Immature natural killer cell (primary cell): Measurements from ENCODE around the gene QKI. TPM values are rescaled to one million over a fixed set of nuclear protein-coding genes. Genes with fewer than 3 reads are reported as not detected.
"Not testable (repeated sequence)": the region's sequence is repeated elsewhere in the genome, so short reads cannot be mapped to it uniquely, and the experiment has no call there.

ENCODE experiments used
- DNase-seq, 3 donors: peaks; one replicate each; pipeline ENCODE4 v3.0.0; 2022; ENCODE audit warnings: mixed read lengths in 1 of 3
- H3K27ac Mint-ChIP-seq, 6 donors: one replicate each; pipeline ENCODE4 v1.8.0; 2020; ENCODE audit warnings: mixed read lengths in 6 of 6, mild to moderate bottlenecking in 5 of 6, inconsistent platforms in 4 of 6, moderate library complexity in 3 of 6
- H3K27me3 Mint-ChIP-seq, 3 donors: one replicate each; pipeline ENCODE4 v1.8.0; 2020 to 2021; ENCODE audit warnings: low read depth in 3 of 3, mild to moderate bottlenecking in 3 of 3, mixed read lengths in 3 of 3, moderate library complexity in 3 of 3, inconsistent platforms in 1 of 3
- H3K36me3 Mint-ChIP-seq, 3 donors: one replicate each; pipeline ENCODE4 v1.8.0; 2020; ENCODE audit warnings: mixed read lengths in 3 of 3, inconsistent platforms in 2 of 3, mild to moderate bottlenecking in 2 of 3
- H3K4me1 Mint-ChIP-seq, 2 donors: one replicate each; pipeline ENCODE4 v1.8.0; 2020; ENCODE audit warnings: inconsistent platforms in 2 of 2, mild to moderate bottlenecking in 2 of 2, mixed read lengths in 2 of 2, moderate library complexity in 1 of 2
- H3K4me3 Mint-ChIP-seq, 5 donors: one replicate each; pipeline ENCODE4 v1.8.0; 2020; ENCODE audit warnings: mild to moderate bottlenecking in 5 of 5, mixed read lengths in 5 of 5, inconsistent platforms in 3 of 5, moderate library complexity in 3 of 5
- H3K9me3 Mint-ChIP-seq, 6 donors: one replicate each; pipeline ENCODE4 v1.8.0; 2020; ENCODE audit warnings: mild to moderate bottlenecking in 6 of 6, mixed read lengths in 6 of 6, inconsistent platforms in 4 of 6, moderate library complexity in 3 of 6
- polyA plus RNA-seq, 3 donors: library from polyadenylated mRNA; unstranded; fragments of 300-500 nt; fragmentation: Illumina TruSeq; gene quantifications; one replicate each; pipeline ENCODE4 v1.2.3, GENCODE V29; 2021

QKI gene
- polyA plus RNA-seq, 3 donors from 2014 or later: 12.3 to 29.1 (median 21.1) TPM

DNA sequence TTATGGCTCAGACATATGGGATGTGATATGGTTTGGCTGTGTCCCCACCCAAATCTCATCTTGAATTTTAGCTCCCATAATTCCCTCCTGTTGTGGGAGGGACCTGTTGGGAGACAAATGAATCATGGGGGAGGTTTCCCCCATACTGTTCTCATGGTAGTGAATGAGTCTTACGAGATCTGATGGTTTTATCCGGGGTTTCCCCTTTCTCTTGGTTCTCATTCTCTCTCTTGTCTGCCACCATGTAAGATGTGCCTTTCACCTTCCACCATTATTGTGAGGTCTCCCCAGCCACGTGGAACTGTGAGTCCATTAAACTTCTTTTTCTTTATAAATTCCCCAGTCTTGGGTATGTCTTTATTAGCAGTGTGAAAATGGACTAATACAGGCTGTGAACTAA, 31.1 kb upstream of the QKI start:
- H3K27me3 Mint-ChIP-seq: peaks cover 4 to 12% (median 5%) of the 10 kb centered on the region in 3 donors
- H3K27ac Mint-ChIP-seq, H3K9me3 Mint-ChIP-seq, H3K36me3 Mint-ChIP-seq, H3K4me1 Mint-ChIP-seq, H3K4me3 Mint-ChIP-seq, DNase-seq: not testable (repeated sequence)

- DNase-seq: no peak
- no peaks in the 10 kb centered on the region for H3K36me3 Mint-ChIP-seq
- peaks cover 4 to 12% (median 5%) of the 10 kb centered on the region in 3 donors for H3K27me3 Mint-ChIP-seq
- H3K27ac Mint-ChIP-seq: no peak overlapping the region
- no peak overlapping the region for H3K4me3 Mint-ChIP-seq
- no peaks in the 10 kb centered on the region for H3K4me1 Mint-ChIP-seq
- peaks cover 0 to 2% (median 0%) of the 10 kb centered on the region in 6 donors for H3K9me3 Mint-ChIP-seq
Observed at GRCh38 chr6:163383912-163384311, 30.6 kb upstream of the QKI start.

- no peaks in the 10 kb centered on the region for H3K36me3 Mint-ChIP-seq
- no peak for DNase-seq
- no peak overlapping the region for H3K27ac Mint-ChIP-seq
- H3K4me1 Mint-ChIP-seq: no peaks in the 10 kb centered on the region
- H3K4me3 Mint-ChIP-seq: no peak overlapping the region
- H3K9me3 Mint-ChIP-seq: peaks cover 0 to 2% (median 0%) of the 10 kb centered on the region in 6 donors
- H3K27me3 Mint-ChIP-seq: peaks cover 4 to 11% (median 5%) of the 10 kb centered on the region in 3 donors
Observed at GRCh38 chr6:163384510-163384909, 30.0 kb upstream of the QKI start.

GRCh38 chr6:163385503-163385902, 29.0 kb upstream of the QKI start:
- not testable (repeated sequence) for H3K36me3 Mint-ChIP-seq, H3K4me1 Mint-ChIP-seq, DNase-seq, H3K4me3 Mint-ChIP-seq, H3K27ac Mint-ChIP-seq, H3K9me3 Mint-ChIP-seq
- peaks cover 4 to 11% (median 8%) of the 10 kb centered on the region in 3 donors for H3K27me3 Mint-ChIP-seq

DNA sequence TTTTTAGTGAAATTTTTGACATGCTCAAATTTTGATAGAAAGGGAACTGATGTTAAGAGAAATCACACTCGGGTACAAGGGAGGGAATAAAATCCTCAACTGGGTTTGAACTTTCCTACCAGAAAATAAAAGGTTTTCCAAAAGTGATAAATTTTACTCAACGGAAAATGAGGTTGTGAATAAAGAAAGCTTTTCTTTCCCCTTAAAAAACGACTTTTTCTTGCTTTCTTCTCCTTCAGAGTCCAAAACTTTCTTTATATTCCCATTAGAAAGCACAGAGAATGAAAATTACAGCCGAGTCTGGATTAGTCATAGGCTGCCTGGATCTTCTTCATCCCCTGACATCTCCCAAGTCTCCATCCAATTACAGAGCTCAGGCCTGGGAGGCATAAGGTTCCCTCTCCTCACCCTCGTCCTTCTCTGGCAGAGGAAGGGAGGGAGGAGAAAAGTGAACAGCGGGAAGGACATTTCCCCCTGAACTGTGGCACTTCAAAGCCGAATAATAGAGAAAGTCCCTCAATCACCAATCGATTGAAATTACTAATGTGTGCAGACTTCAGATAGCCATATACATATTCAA, 28.1 kb upstream of the QKI start:
- Mint-ChIP-seq H3K4me1 (no peaks in the 10 kb centered on the region), H3K36me3 (no peaks in the 10 kb centered on the region), H3K4me3 (no peak overlapping the region), H3K27ac (no peak overlapping the region), H3K27me3 (peaks cover 4 to 11% (median 11%) of the 10 kb centered on the region in 3 donors), H3K9me3 (peaks cover 0 to 2% (median 0%) of the 10 kb centered on the region in 6 donors)
- DNase-seq: no peak

DNA sequence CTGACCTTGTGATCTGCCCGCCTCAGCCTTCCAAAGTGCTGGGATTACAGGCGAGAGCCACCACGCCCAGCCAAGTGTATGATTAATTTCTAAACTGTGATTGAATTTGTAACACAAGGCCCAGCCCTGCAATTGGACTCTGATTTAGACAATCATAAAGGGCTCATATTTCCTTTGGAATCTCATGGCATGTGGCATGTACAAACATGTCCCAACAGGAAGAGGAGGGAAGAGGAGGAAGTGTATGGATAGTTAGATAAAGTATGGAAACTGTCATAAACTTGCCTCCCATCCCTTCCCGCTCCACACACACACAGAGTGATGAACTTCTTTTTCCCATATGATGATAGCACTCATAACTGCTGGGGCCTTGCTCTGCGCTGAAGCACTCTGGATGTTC, 27.2 kb upstream of the QKI start:
- Mint-ChIP-seq H3K36me3 (no peaks in the 10 kb centered on the region), H3K27me3 (peaks cover 4 to 11% (median 11%) of the 10 kb centered on the region in 3 donors), H3K9me3 (peaks cover 0 to 2% (median 0%) of the 10 kb centered on the region in 6 donors), H3K4me3 (no peak overlapping the region), H3K27ac (no peak overlapping the region), H3K4me1 (no peaks in the 10 kb centered on the region)
- DNase-seq: no peak

GRCh38 chr6:163389354-163389753, 25.2 kb upstream of the QKI start:
- no peak overlapping the region for H3K27ac Mint-ChIP-seq
- H3K9me3 Mint-ChIP-seq: no peaks in the 10 kb centered on the region
- H3K27me3 Mint-ChIP-seq: peaks cover 4 to 9% (median 6%) of the 10 kb centered on the region in 3 donors
- no peaks in the 10 kb centered on the region for H3K36me3 Mint-ChIP-seq
- DNase-seq: no peak
- H3K4me3 Mint-ChIP-seq: no peak overlapping the region
- H3K4me1 Mint-ChIP-seq: no peaks in the 10 kb centered on the region

DNA sequence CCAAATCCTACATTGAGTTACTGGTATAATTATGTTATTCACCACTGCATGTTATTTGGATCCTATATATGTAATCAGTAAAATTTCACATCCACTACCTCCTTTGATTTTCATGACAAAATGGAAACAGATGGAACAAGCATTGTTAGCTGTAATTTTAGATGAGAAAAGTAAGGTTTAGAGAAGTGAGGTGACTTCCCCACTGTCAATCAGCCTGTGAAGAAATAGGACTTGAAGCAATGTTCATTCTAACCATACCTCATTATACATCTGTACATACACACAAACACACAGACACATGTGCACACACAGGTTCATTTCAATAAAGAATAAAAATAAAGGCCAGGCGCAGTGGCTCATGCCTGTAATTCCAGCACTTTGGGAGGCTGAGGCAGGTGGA, 23.7 kb upstream of the QKI start:
- H3K4me1 Mint-ChIP-seq: no peaks in the 10 kb centered on the region
- no peaks in the 10 kb centered on the region for H3K36me3 Mint-ChIP-seq
- no peak overlapping the region for H3K4me3 Mint-ChIP-seq
- H3K27me3 Mint-ChIP-seq: peaks cover 0 to 7% (median 6%) of the 10 kb centered on the region in 3 donors
- no peak overlapping the region for H3K27ac Mint-ChIP-seq
- no peaks in the 10 kb centered on the region for H3K9me3 Mint-ChIP-seq
- DNase-seq: no peak

DNA sequence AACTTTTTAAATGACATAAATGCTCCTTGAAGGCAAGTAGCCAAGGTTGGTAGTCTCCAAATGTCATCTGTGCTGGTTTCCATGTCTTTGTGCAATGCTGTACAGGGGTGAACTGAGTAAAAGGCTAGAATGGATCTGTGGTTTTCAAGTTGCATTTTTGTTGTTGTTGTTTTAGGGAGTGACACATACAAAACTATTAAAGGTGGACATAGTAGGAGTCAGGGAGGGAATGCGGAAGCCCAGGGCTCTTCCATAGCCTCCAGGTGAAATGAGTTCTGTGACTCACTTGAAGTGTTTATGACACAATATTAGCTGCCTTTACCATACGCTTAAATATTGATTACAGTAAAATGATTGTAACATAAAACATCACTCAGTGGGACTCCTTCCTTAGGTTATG, 22.5 kb upstream of the QKI start:
- Mint-ChIP-seq H3K9me3 (no peaks in the 10 kb centered on the region), H3K27me3 (peaks cover 0 to 12% (median 6%) of the 10 kb centered on the region in 3 donors), H3K4me1 (peaks cover 0 to 6% of the 10 kb centered on the region in 2 donors), H3K4me3 (no peak overlapping the region), H3K27ac (no peak overlapping the region), H3K36me3 (no peaks in the 10 kb centered on the region)
- DNase-seq: no peak

DNA sequence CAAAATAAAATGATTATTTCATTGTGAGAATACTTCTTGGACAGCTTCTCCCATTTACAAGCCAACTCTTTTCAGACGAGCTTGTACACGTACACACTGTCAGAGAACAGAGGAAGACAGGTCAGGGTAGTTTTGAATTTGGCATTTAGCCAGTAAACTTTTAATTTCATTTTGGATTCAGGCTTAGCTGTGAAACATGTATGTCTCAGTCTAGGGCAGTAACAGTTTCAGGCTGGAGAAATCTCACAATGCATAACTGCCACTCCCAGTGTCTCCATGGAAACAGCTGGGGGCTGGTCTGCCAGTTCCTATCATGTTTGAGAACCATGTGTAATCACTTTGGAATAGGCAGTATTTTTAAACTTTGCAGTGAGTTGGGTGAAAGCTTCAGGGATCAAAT, 22.0 kb upstream of the QKI start:
- Mint-ChIP-seq H3K36me3 (no peaks in the 10 kb centered on the region), H3K9me3 (no peaks in the 10 kb centered on the region), H3K27ac (no peak overlapping the region), H3K4me3 (no peak overlapping the region), H3K27me3 (peaks cover 0 to 15% (median 8%) of the 10 kb centered on the region in 3 donors), H3K4me1 (peaks cover 0 to 7% of the 10 kb centered on the region in 2 donors)
- no peak for DNase-seq

- H3K9me3 Mint-ChIP-seq: no peaks in the 10 kb centered on the region
- H3K36me3 Mint-ChIP-seq: no peaks in the 10 kb centered on the region
- peaks cover 0 to 17% (median 8%) of the 10 kb centered on the region in 3 donors for H3K27me3 Mint-ChIP-seq
- H3K27ac Mint-ChIP-seq: no peak overlapping the region
- H3K4me3 Mint-ChIP-seq: no peak overlapping the region
- no peak for DNase-seq
- peaks cover 0 to 7% of the 10 kb centered on the region in 2 donors for H3K4me1 Mint-ChIP-seq
Observed at GRCh38 chr6:163393923-163394322, 20.6 kb upstream of the QKI start.

DNA sequence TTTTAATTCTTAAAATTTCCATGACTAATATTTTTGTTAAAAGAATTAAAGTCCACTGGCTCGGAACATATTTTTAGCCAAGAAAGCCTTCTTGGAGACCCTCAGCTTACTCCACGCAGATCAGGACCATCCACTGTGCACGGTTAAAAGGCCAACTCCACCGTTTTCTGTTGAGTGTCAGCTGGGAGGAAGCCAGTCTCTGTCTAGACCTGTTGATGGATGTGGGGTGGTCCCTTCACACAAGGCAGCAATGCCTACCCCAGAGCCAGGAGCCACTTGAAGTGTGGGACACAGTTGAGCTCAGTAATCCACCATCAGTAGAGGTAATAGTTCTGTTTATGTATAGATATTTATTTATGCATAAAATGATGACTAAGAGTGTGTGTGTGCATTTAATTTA, 19.9 kb upstream of the QKI start:
- peaks cover 0 to 7% of the 10 kb centered on the region in 2 donors for H3K4me1 Mint-ChIP-seq

GRCh38 chr6:163395122-163395830, 19.2 kb upstream of the QKI start:
- Mint-ChIP-seq H3K4me1 (peaks cover 0 to 7% of the 10 kb centered on the region in 2 donors), H3K36me3 (no peaks in the 10 kb centered on the region), H3K27ac (no peak overlapping the region), H3K27me3 (peaks cover 0 to 16% (median 4%) of the 10 kb centered on the region in 3 donors), H3K4me3 (no peak overlapping the region), H3K9me3 (no peaks in the 10 kb centered on the region)
- DNase-seq: no peak

More for the DNA sequence above, 19.9 kb upstream of the QKI start:
- DNase-seq: no peak
- no peak overlapping the region for H3K4me3 Mint-ChIP-seq
- peaks cover 0 to 16% (median 8%) of the 10 kb centered on the region in 3 donors for H3K27me3 Mint-ChIP-seq
- H3K9me3 Mint-ChIP-seq: no peaks in the 10 kb centered on the region
- H3K36me3 Mint-ChIP-seq: no peaks in the 10 kb centered on the region
- no peak overlapping the region for H3K27ac Mint-ChIP-seq

DNA sequence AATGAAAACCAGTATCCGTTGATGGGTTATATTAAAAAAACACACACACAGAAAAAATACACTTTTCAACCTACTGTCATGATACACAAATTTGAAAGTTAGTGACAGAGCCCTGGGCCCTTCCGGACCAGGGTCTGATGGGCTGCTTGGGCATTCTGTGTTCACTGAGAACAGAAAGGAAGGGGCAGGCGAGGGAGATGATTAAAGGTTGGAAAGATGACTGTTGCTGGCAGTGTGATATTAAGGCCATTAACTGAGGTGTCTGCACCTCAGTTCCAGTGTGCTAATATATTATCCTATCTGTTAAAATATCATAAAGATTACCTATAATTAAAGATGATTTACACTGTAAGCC, 18.7 kb upstream of the QKI start:
- Mint-ChIP-seq H3K4me3 (no peak overlapping the region), H3K27me3 (peaks cover 0 to 16% (median 4%) of the 10 kb centered on the region in 3 donors), H3K27ac (no peak overlapping the region), H3K36me3 (no peaks in the 10 kb centered on the region), H3K4me1 (peaks cover 0 to 7% of the 10 kb centered on the region in 2 donors), H3K9me3 (no peaks in the 10 kb centered on the region)
- no peak for DNase-seq
